ENCODE results near the gene TBX1.
"Not testable (repeated sequence)": the region's sequence is repeated elsewhere in the genome, so short reads cannot be mapped to it uniquely, and the experiment has no call there.

The TBX1 gene

DNA sequence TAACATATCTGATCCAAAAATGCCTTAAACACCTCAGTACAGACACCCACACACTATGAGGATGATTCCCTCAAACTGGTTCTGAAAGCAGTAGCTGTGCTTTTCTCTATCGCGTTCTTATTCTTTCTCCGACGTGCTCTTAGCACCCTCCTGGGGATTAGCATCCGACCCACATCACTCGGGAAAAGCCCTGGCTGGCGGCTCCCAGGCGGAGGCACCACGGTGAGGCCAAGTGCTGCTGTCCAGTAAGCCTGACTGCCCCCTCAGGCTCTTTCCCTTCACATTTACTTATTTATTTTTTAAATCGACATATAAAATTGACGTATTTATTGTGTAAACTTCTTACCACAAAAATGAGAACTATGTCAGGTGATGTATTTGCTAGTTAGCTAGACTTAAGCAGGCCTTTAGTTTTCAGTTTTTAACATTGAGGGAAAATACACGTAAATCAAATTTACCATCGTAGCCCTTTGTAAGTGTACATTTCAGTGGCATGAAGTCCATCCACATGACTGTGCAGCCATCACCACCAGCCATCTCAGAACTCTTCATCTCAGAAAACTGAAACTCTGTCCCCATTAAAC, 19.2 kb downstream of the TBX1 start:
- in situ Hi-C loops (cut with MboI; ENCODE audit: low sequenced_read_pairs): no loop called here

DNA sequence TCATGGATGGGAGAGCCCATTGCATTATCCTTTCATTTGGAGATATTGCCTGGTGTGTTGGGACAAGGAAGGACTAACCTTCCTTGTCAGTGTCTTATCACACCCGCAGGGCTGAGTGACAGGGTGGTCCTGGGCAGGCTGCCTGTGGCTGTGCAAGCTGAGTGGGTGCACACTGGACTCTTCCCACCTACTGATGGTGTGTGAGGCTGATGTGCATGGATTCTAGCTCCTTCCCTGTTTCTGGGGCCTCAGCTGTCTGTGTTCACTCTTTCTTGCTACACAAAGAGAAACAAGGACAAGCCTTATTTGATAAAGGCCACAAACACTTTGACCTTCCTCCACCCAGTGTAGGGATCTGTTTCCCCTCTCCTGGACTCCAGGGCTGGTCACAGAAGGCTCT, 22.0 kb downstream of the TBX1 start:
- in situ Hi-C loops (cut with MboI; ENCODE audit: low sequenced_read_pairs): no loop called here

DNA sequence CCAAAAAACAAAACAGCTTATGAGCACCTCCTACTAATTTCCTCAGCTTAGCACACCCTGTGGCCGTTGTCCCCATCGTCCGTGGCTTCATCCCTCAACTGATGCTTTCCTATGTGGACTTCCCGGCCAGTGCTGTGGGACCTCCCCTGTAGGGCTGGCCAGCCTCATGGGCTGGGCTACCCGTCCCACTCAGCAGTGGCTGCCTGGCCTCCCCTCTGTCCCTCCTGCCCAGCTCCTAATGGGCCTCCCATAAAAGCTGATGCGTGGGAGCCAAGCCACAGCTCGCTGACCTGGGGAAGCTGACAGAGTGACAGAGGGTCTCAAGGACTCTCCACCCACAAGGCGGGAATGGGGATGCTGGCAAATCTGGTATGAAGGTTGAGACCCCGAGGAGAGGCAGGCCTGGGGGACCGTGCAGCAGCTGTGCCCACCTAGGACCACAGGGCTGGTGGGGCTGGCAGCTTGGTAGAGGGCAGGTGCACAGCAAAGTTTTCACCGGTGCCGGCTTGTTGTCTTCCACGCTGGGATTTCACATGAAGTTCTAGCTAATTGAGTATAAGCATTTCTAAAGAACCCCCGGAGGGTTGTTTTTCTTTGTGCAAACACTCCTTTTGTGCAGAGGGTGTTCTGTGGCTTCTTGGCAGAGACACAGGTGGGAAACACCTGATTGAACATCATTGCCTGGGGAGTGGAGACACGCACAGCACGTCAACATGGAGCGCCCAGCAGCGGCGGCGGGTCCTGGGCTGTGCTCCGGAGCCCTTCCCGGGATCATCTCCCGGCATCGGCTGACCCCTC, 23.2 kb downstream of the TBX1 start:
- in situ Hi-C loops (cut with MboI; ENCODE audit: low sequenced_read_pairs): no loop called here

DNA sequence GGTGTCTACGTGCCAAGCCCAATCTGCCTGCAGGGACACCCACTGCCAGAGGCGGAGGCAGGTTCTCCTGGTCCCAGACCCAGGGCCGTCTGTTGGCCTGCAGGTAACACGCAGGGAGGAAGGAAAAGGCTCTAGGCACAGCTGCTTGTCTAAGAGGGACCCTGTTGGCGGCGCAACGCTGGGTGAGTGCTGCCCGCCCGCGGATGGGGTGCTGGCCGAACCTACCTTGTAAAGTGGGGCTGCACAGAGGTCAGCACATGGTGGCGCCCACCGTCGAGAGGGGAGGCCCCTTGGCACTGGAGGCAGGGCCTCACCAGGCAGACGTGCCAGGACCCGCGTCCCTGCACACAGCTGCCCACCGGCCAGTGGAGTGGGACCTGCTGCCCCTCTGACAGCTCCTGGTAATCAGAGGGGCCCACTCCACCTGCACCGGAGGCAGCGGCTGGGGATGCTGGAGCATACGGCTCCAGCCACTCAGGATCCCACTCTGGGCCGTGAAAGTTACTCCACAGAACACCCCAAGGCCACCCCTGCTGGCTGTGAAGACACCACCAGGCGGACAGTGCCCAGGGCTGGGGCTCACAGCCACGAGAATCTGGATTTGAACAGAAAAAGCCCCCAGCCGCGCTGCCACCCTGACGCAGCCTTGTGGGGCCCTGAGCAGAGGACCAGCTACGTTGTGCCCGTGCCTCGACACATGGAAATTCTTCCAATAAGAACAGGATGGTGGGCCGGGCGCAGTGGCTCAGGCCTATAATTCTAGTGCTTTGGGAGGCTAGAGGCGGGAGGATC, 24.0 kb downstream of the TBX1 start:
- in situ Hi-C loops (cut with MboI; ENCODE audit: low sequenced_read_pairs): no loop called here

DNA sequence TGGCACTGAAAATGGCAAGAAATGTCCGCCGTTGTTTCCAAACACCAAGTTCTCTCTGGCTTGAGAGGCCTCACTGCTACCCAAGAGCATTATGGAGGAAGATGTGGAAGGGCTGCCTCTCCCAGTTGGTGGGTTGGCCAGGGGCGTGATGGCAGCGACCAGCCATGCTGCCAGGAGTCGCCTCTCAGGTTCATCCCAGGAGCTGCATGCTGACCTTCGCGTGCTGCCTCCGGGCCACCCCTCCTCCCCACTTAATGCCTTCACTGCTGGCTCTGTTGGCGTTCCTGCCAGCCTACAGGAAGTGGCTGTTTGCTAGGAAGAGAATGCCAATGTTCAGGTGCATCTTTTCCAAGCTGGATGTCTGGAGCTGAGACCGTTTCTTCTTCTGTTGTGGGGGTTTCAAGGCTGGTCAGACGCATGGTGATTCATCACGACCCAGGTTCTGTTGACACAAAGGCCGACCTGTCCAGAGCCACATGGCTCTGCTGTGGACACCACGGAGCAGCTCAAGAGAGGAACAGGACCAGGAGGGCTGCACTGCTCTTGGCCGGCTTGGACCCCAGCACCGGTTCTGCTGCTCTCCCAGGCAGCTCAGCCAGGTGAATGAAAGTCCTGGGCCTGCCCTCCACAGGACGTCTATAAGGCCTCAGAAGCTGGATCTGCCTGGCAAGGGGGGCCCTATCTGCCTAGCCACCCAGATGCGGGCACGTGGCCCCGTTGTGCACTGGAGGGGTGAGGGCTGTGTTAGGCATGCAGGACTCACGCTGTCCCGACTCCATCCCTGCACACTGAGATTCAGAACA, 25.1 kb downstream of the TBX1 start:
- in situ Hi-C loops (cut with MboI; ENCODE audit: low sequenced_read_pairs): no loop called here

DNA sequence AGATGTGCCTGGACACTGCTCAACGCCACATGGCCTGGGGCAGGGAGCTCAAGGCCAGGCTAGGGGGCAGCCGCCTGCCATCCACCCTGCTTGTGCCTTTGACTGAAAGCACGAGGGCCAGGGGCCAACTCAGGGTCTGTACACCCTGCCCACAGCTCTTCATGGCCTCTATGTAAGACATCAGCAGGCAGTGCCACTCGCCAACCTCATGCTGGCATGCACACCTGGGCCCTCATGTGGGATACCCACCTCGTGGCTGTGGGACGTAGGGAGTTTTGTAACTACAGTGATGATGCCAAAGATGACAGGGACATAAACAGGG, 25.6 kb downstream of the TBX1 start:
- in situ Hi-C loops (cut with MboI; ENCODE audit: low sequenced_read_pairs): no loop called here

DNA sequence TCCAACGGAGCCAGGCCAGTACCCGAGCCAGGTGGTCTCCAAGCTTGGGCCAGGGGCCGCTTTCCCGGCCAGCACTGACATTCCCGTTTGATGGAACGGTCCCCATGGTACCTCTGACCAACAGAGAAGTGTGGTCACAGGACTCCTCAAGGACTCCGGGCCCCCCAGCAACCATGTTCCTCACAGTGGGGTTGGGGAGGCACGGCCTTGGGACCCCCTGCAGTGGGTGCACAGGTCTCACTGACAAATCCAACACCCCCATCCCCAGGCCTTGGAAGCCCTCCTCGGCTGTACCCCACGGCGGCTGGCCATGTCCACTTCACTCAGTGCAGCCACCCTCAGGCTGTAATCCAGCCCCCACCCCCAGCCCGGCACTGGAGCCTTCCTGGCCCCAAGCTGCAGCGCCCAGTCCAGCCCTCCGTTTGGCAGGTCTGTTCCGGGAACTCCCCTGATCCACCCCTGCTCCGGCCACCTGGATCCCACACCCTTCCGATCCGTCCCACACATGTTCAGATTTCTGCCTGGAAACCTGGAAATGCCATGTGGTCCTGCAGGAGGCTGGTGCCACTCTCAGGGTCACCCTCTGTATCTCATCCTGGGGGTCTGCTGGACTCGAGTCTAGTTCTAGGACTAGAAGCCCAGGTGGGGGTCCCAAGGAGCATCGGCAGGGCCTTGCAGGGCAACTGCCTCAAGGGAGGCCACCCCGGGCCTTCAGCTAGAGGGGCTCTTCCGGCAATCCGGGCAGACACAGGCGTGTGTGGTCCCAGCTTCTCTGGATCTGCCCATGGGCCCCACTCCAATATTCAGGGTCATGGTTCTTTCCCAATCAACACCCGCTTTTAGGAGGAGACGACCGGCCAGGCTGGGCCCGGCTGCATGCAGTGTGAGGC, 26.6 kb downstream of the TBX1 start:
- in situ Hi-C loops (cut with MboI; ENCODE audit: low sequenced_read_pairs): no loop called here

DNA sequence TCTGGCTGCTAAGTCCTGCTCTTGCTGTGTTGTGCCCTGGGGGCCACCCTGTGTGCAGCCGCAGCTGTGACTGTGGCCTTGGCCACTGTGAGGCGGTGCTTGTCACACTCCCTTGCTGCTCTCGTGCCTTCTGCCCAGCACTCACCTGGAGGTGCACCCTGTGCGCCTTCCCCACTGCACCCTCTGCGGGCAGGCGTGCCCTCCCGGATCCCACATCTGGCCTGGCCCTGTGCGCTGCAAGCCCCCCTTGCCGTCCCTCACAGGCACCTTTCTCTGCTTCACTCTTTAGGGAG, 27.2 kb downstream of the TBX1 start:
- in situ Hi-C loops (cut with MboI; ENCODE audit: low sequenced_read_pairs): no loop called here

DNA sequence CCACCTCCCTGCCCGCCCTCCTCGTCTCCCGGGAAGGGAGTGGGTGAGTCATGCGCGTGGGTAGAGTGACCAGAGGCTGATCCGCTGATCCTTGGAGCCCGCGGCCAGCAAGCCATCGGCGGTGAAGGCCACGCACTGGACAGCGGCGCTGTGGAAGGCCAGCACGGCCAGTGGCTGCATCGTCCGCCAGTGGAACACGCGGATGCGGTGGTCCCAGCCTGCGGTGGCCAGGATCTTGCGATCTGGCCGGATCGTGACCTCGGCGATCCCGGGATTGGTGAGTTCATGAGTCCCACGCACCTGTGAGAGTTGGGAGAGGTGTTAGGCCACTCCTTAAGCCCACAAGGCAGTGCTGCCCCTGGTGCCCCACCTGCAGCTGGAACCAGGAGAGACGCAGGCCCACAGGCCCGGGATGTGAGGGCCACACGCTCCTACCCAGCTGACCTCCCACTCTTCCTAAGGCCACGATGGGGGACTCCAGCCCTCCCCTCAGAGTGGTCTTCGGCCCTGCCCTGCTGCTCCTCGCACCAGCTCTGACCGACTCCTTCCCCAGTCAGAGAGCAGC, 28.2 kb downstream of the TBX1 start:
- in situ Hi-C loops (cut with MboI; ENCODE audit: low sequenced_read_pairs): no loop called here

DNA sequence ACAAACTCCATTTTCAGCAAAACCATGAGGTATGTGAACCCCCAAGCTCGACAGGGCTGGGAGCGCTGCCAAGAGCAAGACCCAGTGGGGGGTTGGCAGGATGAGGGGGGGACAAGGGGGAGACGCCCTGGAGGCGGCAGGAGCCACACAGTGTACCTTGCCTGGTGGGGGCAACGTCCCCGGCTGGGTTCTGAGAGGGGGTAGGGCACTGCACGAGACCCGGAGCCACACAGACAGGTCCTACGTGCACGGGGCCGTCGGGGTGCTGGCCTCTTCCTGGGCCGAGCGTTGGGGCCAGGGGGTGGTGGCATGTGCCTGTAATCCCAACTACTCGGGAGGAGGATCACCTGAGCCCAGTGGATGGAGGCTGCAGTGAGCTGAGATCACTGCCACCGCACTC, 28.8 kb downstream of the TBX1 start:
- in situ Hi-C loops (cut with MboI; ENCODE audit: low sequenced_read_pairs): no loop called here

DNA sequence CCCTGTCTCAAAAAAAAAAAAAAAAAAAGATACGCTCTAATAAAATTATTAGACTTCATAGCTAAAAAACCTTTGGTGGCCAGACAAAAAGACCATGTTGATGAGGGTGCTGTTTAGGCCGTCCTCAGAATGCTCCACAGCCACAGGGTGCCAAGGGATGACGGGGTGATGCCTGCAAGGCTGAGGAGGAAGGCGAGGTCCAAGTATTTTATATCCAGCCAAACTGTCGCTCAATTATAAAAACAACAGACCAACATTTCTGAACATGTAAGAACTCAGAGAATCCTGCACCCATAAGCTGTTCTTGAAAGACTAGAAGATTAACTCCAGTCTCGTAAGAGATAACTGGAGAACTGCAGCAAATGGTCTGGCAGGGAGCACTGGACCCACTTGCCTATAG, 29.2 kb downstream of the TBX1 start:
- in situ Hi-C loops (cut with MboI; ENCODE audit: low sequenced_read_pairs): no loop called here

DNA sequence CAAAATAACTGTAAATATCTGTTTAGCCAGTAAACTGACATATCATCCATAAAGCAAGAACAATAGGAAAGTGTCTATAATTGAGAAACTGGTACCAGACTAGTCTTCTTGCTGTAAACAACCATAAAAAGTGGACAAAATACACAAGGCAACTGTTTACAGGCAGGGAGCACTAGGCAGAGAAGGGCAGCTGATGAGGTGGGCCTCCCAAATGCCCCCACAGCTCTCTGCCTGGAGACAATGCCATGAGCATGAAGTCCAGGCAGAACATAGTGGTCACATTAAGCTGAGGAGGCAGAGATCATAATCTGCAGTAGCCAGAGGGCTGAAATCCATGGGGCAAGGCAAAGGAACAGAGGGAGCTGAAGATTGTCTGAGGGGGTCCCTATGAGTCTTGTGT, 30.7 kb downstream of the TBX1 start:
- in situ Hi-C loops (cut with MboI; ENCODE audit: low sequenced_read_pairs): no loop called here

DNA sequence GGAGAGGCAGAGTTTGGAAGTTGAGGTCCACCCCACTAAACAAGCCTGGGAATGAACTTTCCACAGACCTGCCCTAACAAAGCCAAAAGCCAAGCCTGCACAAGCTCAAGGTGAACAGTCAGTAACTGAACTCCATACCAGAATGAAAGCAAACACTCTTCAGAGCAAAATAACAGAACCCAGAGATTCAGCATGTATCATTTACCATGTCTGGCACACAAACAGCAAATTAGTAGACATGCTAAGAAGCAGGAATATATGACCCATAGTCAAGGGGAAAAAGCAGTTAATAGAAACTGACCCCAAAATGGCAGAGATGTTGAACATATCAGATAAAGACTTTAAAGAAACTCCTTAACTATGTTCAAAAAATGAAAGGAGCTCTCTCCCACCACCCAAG, 31.3 kb downstream of the TBX1 start:
- in situ Hi-C loops (cut with MboI; ENCODE audit: low sequenced_read_pairs): no loop called here

DNA sequence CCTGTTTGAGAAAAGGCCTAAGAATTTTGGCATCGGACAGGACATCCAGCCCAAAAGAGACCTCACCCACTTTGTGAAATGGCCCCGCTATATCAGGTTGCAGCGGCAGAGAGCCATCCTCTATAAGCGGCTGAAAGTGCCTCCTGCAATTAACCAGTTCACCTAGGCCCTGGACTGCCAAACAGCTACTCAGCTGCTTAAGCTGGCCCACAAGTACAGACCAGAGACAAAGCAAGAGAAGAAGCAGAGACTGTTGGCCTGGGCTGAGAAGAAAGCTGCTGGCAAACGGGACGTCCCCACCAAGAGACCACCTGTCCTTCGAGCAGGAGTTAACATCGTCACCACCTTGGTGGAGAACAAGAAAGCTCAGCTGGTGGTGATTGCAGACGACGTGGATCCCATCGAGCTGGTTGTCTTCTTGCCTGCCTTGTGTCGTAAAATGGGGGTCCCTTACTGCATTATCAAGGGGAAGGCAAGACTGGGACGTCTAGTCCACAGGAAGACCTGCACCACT, 31.9 kb downstream of the TBX1 start:
- in situ Hi-C loops (cut with MboI; ENCODE audit: low sequenced_read_pairs): not testable (repeated sequence)

DNA sequence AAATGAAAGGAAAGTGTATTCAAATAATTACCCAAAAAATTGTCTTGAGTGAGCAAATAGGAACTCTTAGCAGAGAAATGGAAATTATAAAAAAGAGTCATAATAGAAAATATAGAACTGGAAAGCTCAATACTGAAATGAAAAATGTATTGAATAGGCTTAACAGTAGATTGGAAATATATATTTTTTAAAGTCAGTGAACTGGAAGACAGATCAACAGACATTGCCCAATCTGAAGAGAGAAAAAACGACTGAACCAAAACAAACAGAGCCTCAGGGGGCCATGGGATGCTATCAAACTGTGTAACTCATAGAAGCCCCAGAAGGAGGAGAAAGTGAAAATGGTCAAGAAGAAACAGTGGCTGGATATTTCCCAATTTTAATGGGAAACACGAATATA, 32.6 kb downstream of the TBX1 start:
- in situ Hi-C loops (cut with MboI; ENCODE audit: low sequenced_read_pairs): no loop called here

DNA sequence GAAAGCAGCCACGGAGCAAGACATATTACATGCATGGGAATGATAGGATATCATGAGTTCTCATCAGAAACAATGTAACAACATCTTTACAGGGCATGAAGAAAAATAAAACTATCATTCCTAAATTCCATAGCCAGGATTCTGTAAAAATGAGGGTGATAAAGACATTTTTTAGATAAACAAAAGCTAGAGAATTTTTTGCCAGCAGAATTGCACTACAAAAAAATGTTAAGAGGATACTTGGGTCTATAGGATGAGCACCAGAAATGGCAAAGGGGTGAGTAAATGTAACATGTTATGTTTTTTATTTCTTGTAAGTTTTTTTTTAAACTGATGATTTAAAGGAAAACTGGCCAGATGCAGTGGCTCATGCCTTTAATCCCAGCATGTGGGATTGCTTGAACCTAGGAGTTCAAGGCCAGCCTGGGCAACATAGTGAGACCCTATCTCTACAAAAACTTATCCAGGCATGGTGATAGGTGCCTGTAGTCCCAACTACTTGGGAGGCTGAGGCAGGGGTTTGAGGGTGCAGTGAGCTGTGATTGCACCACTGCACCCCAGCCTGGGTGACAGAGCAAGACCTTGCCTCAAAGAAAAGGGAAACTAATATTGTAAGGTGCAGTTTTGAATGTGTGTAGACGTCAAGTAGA, 33.2 kb downstream of the TBX1 start:
- in situ Hi-C loops (cut with MboI; ENCODE audit: low sequenced_read_pairs): no loop called here

DNA sequence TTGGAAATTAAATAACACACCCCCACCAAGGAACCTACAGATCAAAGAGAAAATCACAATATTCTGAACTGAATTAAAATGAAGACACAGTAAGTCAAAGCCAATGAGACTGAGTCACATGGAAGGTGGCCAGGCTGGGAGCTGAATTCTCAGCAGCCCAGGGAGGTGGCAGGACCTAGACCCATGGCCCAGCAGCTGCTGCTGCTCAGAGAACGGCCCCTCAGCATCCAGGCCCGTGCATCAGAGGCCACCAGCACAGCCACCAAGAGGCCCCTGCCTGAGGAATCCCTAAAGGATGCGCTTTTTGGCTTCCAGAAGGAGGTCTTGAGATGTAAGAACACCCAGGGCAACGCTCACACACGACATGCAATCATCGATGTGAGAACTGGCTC, 35.0 kb downstream of the TBX1 start:
- in situ Hi-C loops (cut with MboI; ENCODE audit: low sequenced_read_pairs): no loop called here

DNA sequence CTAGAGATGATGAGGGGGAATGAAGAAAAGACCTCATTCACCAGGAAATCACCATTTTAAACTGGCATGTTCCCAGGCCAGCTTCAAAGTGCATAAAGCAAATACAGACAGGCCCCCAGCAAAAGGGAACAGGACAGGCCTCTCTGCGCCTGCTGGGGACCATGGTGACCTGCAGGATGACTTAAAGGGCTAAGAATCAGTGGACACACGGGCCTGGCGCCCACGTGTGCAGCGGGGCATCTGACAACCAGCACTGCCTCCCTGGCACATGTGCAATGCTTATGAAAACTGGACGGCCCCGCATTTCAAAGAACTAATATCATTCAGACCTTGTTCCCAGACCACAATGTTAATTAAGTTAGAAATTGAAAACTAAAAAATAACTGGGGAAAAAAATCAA, 35.6 kb downstream of the TBX1 start:
- in situ Hi-C loops (cut with MboI; ENCODE audit: low sequenced_read_pairs): no loop called here
